KMS-11 (cell line): ENCODE results near the gene MS4A10.

Experiments used
- H2AFZ ChIP-seq: fragments of 200-600 bp; sonication (generic); 2 replicates; pipeline ENCODE4 v1.6.1; 2016; ENCODE audit warnings: antibody characterized with exemption, mixed run types, low read depth
- H3K27ac ChIP-seq: fragments of 200-600 bp; sonication (generic); 2 replicates; pipeline ENCODE4 v1.6.1; 2016; ENCODE audit warnings: mild to moderate bottlenecking, mixed run types
- H3K27me3 ChIP-seq: fragments of 200-600 bp; sonication (generic); 2 replicates; pipeline ENCODE4 v1.6.1; 2017; ENCODE audit warnings: mild to moderate bottlenecking, low read depth, mixed run types, moderate library complexity; ENCODE audit not compliant: insufficient read depth
- H3K36me3 ChIP-seq: fragments of 200-600 bp; sonication (generic); 2 replicates; pipeline ENCODE4 v1.6.1; 2017; ENCODE audit warnings: mild to moderate bottlenecking, mixed run types; ENCODE audit not compliant: insufficient read depth
- H3K4me1 ChIP-seq: fragments of 200-600 bp; sonication (generic); 2 replicates; pipeline ENCODE4 v1.6.1; 2016; ENCODE audit warnings: mild to moderate bottlenecking, low read depth, mixed run types; ENCODE audit not compliant: poor library complexity, severe bottlenecking
- H3K4me2 ChIP-seq: fragments of 200-600 bp; sonication (generic); 2 replicates; pipeline ENCODE4 v1.7.0; 2016; ENCODE audit warnings: mild to moderate bottlenecking, mixed run types
- H3K4me3 ChIP-seq: fragments of 200-600 bp; sonication (generic); IDR thresholded peaks from 2 replicates; pipeline ENCODE4 v1.6.1; 2017; ENCODE audit warnings: low read depth, low read length, mixed read lengths; ENCODE audit not compliant: insufficient read depth
- H3K79me2 ChIP-seq: fragments of 200-600 bp; sonication (generic); 2 replicates; pipeline ENCODE4 v1.6.1; 2016; ENCODE audit warnings: low read depth, mixed run types; ENCODE audit not compliant: insufficient read depth
- H3K9ac ChIP-seq: fragments of 200-600 bp; sonication (generic); 2 replicates; pipeline ENCODE4 v1.6.1; 2016; ENCODE audit warnings: mild to moderate bottlenecking, mixed run types
- H4K20me1 ChIP-seq: fragments of 200-600 bp; sonication (generic); 2 replicates; pipeline ENCODE4 v1.6.1; 2016; ENCODE audit warnings: mild to moderate bottlenecking, mixed run types; ENCODE audit not compliant: insufficient read depth
- TF ChIP-seq, protein P1 (sequence below): fragments of 200-600 bp; sonication (generic); conservative IDR thresholded peaks from 2 replicates; pipeline ENCODE4 v1.6.1; 2017; ENCODE audit warnings: low read depth, mild to moderate bottlenecking, antibody characterized with exemption, low read length, moderate library complexity, mixed read lengths

The MS4A10 gene

DNA sequence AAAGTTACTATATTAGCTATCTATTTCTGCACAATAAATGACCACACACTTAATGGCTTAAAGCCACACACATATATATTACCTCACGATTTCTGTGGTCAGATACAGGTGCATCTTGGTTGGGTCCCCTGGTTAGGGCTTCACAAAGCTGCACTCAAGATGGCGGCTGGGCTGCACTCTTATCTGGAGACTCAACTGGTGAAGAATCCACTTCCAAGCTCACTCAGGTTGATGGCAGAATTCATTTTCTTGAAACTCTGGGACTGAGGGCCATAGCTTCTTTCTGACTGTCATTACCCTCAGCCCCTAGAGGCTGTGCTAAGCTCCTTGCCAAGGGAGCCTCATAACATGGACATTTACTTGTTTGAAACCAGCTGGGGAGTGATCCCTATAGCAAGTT lies 5.1 kb upstream of the MS4A10 start:
- TF ChIP-seq, protein P1, sequence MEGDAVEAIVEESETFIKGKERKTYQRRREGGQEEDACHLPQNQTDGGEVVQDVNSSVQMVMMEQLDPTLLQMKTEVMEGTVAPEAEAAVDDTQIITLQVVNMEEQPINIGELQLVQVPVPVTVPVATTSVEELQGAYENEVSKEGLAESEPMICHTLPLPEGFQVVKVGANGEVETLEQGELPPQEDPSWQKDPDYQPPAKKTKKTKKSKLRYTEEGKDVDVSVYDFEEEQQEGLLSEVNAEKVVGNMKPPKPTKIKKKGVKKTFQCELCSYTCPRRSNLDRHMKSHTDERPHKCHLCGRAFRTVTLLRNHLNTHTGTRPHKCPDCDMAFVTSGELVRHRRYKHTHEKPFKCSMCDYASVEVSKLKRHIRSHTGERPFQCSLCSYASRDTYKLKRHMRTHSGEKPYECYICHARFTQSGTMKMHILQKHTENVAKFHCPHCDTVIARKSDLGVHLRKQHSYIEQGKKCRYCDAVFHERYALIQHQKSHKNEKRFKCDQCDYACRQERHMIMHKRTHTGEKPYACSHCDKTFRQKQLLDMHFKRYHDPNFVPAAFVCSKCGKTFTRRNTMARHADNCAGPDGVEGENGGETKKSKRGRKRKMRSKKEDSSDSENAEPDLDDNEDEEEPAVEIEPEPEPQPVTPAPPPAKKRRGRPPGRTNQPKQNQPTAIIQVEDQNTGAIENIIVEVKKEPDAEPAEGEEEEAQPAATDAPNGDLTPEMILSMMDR = no peak

DNA sequence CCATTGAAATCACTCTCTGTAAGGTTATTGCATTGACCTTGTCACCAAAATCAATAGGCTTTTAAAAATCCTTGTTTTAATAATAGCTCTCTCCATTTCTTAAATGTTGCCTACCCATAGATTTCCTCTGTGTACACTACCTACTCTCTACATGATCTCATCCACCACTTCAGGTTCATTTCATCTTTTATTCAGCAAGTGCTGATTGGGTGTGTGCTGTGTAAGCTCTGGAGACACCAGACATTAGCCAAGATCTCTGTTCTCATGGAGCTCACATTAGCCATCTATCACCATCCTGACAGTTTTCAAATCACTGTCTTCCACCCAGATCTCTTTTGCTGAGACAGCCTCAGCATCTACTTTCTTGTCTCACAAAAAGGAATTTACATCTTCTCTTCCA lies 4.4 kb upstream of the MS4A10 start:
- Histone ChIP-seq H3K27me3 (no peaks in the 10 kb centered on the region), H4K20me1 (no peaks in the 10 kb centered on the region), H3K36me3 (no peaks in the 10 kb centered on the region), H2AFZ (no peak overlapping the region), H3K9ac (no peak overlapping the region), H3K27ac (no peak overlapping the region), H3K79me2 (no peaks in the 10 kb centered on the region), H3K4me2 (no peak overlapping the region), H3K4me3 (no peak overlapping the region), H3K4me1 (no peaks in the 10 kb centered on the region)
- TF ChIP-seq, protein P1 = no peak

More for the DNA sequence above, 5.1 kb upstream of the MS4A10 start:
- no peak overlapping the region for H3K9ac ChIP-seq
- H2AFZ ChIP-seq = no peak overlapping the region
- no peak overlapping the region for H3K4me2 ChIP-seq
- H3K79me2 ChIP-seq = no peaks in the 10 kb centered on the region
- no peaks in the 10 kb centered on the region for H3K4me1 ChIP-seq
- H3K36me3 ChIP-seq = no peaks in the 10 kb centered on the region
- no peaks in the 10 kb centered on the region for H3K27me3 ChIP-seq
- no peak overlapping the region for H3K4me3 ChIP-seq
- H3K27ac ChIP-seq = no peak overlapping the region
- no peaks in the 10 kb centered on the region for H4K20me1 ChIP-seq

DNA sequence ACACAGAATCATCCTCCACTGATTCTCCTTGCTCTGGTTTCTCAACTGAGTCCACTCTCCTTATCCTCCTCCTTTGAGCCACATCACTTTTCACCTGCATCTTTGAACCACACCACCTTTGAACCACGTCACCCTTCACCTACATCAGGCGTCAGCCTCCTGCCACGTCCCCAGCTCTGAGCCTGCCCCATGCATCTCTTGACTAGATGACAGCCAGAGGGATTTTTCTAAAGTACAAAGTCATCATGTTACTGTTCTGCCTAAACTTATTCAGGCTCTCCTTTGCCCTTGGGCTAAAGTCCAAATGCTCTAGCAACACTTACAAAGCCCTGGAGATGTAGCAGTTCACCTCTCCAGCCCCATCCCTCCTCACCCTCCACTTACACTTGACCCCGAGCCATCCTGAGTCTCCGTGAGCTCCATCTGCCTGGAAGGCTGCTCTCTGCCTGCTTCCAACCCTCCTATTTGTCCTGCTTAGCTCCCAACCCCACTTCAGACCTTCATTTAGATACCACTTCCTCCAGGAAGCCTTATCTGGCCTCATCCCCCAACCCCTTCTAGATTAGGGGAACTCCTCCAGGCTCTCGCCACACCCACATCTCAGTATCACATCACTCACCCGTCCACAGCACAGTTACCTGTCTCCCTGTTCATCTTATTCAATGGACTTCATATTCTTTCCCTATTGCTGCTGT lies 3.7 kb upstream of the MS4A10 start:
- Histone ChIP-seq H3K27me3 (no peaks in the 10 kb centered on the region), H3K4me1 (no peaks in the 10 kb centered on the region), H3K79me2 (no peaks in the 10 kb centered on the region), H3K4me3 (no peak overlapping the region), H3K27ac (no peak overlapping the region), H3K4me2 (no peak overlapping the region), H3K9ac (no peak overlapping the region), H3K36me3 (no peaks in the 10 kb centered on the region), H4K20me1 (no peaks in the 10 kb centered on the region), H2AFZ (no peak overlapping the region)
- TF ChIP-seq, protein P1 = no peak

DNA sequence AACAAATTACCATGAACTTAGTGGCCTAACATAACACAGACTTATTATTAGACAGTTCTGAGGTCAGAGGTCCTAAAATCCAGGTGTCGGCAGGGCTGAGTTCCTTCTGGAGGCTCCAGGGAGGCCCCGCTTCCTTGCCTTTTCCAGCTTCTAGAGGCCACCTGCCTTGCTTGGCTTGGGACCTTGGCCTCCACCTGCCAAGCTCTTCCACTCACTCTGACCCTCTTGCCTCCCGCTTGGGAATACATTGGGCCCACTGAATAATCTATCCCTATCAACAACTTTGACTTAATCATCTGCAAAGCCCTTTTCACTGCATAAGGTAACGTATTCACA lies 3.2 kb upstream of the MS4A10 start:
- Histone ChIP-seq H3K27ac (no peak overlapping the region), H2AFZ (no peak overlapping the region), H3K4me1 (no peaks in the 10 kb centered on the region), H3K79me2 (no peaks in the 10 kb centered on the region), H4K20me1 (no peaks in the 10 kb centered on the region), H3K4me3 (no peak overlapping the region), H3K27me3 (no peaks in the 10 kb centered on the region), H3K4me2 (no peak overlapping the region), H3K9ac (no peak overlapping the region), H3K36me3 (no peaks in the 10 kb centered on the region)
- TF ChIP-seq, protein P1 = no peak
